Activated CD4-positive, alpha-beta T cell treated with anti-CD3 and anti-CD28 coated beads for 48 hours (primary cell): ENCODE measurements around the gene PF4V1.

ENCODE experiments used
- DNase-seq: peaks from one replicate; pipeline ENCODE4 v3.0.0-alpha.2; 2020

The PF4V1 gene, protein sequence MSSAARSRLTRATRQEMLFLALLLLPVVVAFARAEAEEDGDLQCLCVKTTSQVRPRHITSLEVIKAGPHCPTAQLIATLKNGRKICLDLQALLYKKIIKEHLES

DNA sequence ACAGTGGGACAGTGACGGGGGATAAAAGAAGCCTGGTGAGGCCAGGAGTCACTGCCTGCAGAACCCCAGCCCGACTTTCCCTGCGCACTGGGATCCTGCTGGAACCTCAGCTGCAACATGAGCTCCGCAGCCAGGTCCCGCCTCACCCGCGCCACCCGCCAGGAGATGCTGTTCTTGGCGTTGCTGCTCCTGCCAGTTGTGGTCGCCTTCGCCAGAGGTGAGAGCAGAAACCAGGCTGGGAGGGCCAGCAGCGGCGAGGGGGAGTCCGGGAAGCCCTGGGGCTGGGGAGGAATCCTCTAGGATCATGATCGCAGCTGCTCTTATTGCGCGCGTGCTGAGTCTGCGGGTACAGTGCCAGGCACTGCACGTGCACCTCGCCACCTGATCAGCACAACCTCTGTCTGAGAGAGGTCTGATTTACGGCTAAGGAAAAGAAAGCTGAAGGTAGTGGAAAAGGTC, at the start of gene PF4V1:
TSS of gene PF4V1 (plus strand) at position 51 of the 459 bp plus-strand sequence. CDS start at position 118, 67 bp downstream.
- no peak for DNase-seq

DNA sequence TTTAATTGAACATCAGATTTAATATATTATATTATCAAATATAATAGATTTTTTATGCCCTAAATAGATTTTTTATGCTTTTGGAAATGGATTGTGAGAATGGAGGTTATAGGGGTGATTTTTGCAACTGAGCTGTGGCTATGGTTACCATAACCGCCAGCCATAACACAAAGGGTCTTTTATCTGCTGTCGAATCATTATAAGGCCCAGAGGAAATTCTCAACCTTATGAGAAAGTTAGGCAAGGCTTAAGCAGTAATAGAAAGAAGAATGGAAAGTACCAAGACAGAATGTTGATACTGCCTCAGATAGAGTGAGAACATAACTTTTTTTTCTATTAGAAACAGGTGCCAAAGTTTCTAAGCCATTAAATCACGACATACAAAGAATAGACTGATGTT, 42.9 kb upstream of the PF4V1 start:
- no peak for DNase-seq

GRCh38 chr4:73811841-73812240, 41.3 kb upstream of the PF4V1 start:
- no peak for DNase-seq

DNA sequence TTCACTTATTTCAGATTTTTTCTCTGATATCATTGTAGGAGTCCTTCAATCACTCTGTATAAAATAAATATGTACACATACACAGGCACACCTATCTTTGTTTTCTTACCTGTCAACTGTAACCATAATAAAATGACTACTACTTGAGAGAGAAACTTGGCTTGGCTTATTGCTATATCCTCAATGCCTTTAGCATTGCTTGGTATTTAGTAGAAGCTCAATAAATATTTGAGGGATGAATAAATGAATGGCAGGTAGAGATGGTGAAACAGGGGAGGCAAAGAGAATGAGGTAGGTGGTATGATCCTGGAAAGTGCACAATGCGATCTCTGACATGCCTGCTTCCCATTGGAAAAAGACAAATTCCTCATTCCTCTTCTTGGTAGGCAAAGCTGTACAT, 38.4 kb upstream of the PF4V1 start:
- no peak for DNase-seq

DNA sequence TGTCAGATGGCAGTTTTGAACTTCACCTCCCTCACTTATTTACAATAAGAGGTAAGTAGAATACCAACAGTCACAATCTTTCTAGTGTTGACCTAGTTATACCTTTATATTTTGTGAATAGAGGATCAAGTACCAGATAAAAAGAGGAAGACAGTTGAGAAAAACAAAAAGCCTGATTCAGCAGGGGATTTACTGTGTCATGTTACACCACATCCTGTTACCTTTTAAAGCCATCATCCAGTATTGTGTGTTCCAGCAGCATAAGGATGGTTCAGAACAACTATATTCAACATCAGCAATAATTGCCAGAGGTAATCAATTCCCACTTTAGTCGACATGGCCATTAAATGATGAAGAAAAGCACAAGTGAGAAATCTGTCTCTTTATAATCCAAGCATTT, 38.0 kb upstream of the PF4V1 start:
- DNase-seq: no peak

- no peak for DNase-seq
Measured at GRCh38 chr4:73816814-73817213, 36.3 kb upstream of the PF4V1 start.

GRCh38 chr4:73817341-73817740, 35.8 kb upstream of the PF4V1 start:
- no peak for DNase-seq

- DNase-seq: no peak
Measured at GRCh38 chr4:73821325-73821724, 31.8 kb upstream of the PF4V1 start.

GRCh38 chr4:73822389-73822788, 30.7 kb upstream of the PF4V1 start:
- DNase-seq: no peak

- DNase-seq: no peak
Measured at GRCh38 chr4:73822812-73823504, 30.1 kb upstream of the PF4V1 start.

DNA sequence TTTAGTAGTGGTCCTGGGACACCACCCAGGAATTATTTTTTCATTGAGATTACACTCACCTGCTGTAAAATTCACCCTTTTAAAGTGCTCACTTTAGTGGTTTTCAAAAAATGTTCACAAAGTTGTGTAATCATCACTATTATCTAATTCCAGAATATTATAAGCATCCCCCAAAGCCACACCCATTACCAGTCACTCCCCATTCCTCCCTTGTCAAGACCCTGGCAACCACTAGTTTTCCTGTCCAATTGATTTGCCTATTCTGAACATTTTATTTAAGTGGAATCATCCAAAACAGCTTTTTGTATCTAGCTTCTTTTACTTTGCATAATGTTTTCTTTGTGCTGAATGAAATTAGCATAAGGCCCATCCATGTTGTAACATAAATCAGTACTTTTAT, 29.3 kb upstream of the PF4V1 start:
- no peak for DNase-seq

- no peak for DNase-seq
Measured at GRCh38 chr4:73828956-73829355, 24.1 kb upstream of the PF4V1 start.

DNA sequence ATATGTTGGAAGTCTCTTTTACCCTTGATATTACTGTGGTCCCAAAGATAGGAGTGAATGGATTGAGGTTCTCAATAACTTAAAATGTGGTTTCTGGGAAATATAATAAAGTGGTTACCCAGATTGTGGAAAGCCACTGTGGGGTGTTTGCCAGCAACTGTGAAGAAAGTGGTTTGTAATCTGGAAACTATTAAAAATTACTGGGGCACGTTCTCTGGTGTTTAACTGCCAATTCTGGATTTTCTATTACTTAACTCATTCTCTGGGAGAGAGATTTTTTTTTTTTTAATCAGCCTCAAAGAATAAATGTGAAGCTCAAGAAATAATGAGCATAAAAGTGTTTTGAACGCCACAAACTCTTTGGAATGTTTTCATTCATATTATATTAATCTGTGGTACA, 21.5 kb upstream of the PF4V1 start:
- no peak for DNase-seq

DNA sequence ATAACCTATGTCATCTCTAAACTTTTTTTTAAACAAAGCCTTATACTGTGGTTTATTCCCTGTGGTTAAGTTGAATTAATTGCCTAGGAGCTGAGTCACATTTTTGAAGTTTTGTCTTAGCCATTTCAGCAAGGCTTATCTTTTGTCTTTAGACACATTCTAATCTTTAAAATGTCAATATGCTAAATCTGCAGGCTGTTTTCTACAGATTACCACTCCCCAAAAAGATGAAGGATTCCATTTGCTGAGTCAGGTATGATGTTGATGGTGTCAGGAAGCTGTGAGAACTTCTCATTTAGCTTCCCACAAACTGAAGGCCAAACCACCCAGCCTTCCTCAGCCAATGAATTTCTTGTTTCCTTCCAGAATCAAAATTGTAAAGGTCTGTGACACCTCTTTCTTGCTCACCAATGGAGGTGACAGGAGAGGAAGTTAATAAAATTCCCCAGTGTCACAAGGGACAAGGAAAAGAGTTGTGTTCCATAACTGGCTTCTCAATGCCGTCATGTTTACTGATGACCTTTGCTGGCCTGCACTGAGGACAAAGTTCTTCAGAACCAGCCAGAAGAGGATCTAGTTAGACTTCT, 20.4 kb upstream of the PF4V1 start:
- DNase-seq: no peak

DNA sequence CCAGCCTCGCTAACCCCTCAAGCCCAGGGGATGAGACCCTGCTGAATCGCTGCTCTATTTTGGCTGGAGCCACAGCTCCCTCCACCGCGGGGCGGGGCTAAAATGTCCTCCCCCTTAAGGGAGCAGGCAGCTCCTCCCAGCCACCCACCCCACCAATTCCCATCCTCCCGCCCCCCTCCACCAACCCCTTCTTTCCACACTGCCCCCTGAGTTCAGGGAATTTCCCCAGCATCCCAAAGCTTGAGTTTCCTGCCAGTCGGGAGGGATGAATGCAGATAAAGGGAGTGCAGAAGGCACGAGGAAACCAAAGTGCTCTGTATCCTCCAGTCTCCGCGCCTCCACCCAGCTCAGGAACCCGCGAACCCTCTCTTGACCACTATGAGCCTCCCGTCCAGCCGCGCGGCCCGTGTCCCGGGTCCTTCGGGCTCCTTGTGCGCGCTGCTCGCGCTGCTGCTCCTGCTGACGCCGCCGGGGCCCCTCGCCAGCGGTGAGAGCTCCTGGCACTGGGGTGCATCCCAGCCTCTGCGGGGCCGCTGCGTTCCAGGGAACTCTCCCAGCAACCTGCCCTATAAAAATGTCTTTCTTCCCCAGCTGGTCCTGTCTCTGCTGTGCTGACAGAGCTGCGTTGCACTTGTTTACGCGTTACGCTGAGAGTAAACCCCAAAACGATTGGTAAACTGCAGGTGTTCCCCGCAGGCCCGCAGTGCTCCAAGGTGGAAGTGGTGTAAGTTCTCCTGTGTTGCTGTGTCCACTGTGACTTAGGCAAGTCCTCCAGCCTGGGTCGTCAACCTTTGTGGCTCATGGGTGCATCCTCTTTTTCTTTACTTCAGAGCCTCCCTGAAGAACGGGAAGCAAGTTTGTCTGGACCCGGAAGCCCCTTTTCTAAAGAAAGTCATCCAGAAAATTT, 16.5 kb upstream of the PF4V1 start, which contains the start of gene CXCL6:
TSS of gene CXCL6 (plus strand) at position 306 of the 907 bp plus-strand sequence. CDS start at position 379, 73 bp downstream.
- no peak for DNase-seq

DNA sequence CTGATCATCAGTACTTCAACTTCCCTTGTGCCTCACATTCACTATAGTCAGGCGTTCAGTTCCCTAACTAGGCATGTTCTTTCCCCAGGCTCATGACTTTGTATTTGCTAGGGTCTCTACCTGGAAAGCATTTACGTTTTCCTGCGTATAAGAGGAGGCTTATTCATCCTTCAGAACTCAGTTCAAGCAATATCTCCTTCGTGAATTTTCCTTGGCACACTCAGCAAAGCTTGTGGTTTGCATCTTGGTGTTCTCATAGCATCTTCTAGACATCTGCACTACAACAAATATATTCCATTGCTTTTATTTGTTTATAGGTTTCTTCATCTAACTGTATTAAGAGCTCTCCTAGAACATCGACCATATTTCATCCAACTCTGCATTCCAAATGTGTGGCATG, 14.0 kb upstream of the PF4V1 start:
- DNase-seq: no peak

GRCh38 chr4:73839715-73840114, 13.4 kb upstream of the PF4V1 start:
- no peak for DNase-seq

DNA sequence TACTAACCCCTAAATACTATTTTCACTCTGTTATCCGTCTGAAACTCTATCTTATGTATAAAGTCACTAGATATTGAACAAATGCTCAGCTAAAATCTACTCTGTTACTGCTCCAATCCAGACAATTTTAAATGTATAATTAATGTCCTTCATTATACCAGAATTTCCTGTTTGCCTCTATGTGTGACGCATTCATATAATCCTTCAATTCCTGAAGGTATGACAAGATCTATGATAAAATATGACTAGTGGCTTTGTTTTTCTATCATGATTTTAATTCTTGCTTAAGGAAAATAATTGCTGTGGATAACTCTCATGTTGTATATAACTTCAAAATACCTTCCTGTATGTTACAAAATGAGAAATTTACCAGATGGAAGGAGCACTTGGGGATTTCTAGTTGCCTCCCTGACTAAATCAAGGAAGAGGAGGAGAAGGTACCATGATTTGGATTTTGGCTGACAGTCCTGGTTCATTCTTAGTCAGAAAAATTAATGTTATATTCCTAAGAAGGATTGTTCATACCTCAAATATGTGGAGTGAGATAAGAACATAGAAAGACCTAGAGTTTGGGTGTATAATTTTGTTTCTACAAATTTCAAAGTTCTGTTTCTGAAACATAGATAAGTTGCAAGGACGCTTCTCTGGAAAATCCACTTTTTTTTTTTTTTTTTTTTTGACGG, 11.7 kb upstream of the PF4V1 start:
- no peak for DNase-seq

GRCh38 chr4:73842696-73843095, 10.4 kb upstream of the PF4V1 start:
- no peak for DNase-seq

DNA sequence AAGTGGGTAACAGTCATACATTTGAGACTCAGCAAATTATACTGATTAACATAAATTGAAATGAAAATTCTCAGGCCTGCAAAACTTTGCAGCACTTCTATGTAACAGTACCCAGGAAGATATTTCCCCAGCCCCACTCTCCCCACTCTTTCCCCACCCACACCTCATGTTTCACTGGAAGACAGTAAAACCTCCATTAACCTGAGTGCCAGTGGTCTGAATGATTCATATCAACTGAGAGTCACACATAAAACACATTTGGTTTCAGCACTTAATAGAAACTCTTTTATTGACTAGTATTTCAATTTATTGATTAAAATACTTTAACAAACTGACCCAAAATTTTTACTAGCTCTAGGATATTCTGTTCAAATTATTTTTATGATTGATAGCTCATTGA, 9.7 kb upstream of the PF4V1 start:
- no peak for DNase-seq

- no peak for DNase-seq
Measured at GRCh38 chr4:73844345-73844744, 8.8 kb upstream of the PF4V1 start.

GRCh38 chr4:73844806-73845205, 8.3 kb upstream of the PF4V1 start:
- DNase-seq: no peak
